HG02970 (cell line): ENCODE results near the gene SUMF1.
"Not testable (repeated sequence)": the region's sequence is repeated elsewhere in the genome, so short reads cannot be mapped to it uniquely, and the experiment has no call there.

ENCODE experiments used
- ATAC-seq: cut with Tn5 transposase; IDR thresholded peaks from one replicate; pipeline ENCODE4 v1.9.1; 2021; ENCODE audit warnings: mild to moderate bottlenecking, moderate library complexity, moderate number of reproducible peaks; ENCODE audit not compliant: unreplicated experiment, low FRiP score

Gene SUMF1

GRCh38 chr3:4350789-4351163 lies 116.3 kb downstream of the SUMF1 start:
- ATAC-seq: no peak

- no peak for ATAC-seq
Measured at GRCh38 chr3:4343258-4343657, 123.8 kb downstream of the SUMF1 start.

GRCh38 chr3:4341336-4341675 lies 125.8 kb downstream of the SUMF1 start:
- ATAC-seq: no peak

- no peak for ATAC-seq
Measured at GRCh38 chr3:4340411-4341335, 126.4 kb downstream of the SUMF1 start.

- ATAC-seq: no peak
Measured at GRCh38 chr3:4340077-4340410, 127.0 kb downstream of the SUMF1 start.

- no peak for ATAC-seq
Measured at GRCh38 chr3:4338751-4339150, 128.3 kb downstream of the SUMF1 start.

- ATAC-seq: no peak
Measured at GRCh38 chr3:4336850-4337546, 130.1 kb downstream of the SUMF1 start.

GRCh38 chr3:4335840-4336562 lies 131.1 kb downstream of the SUMF1 start:
- no peak for ATAC-seq

GRCh38 chr3:4334548-4334947 lies 132.5 kb downstream of the SUMF1 start:
- no peak for ATAC-seq

GRCh38 chr3:4332991-4333390 lies 134.1 kb downstream of the SUMF1 start:
- ATAC-seq: no peak

GRCh38 chr3:4332574-4332973 lies 134.5 kb downstream of the SUMF1 start:
- ATAC-seq: no peak

- no peak for ATAC-seq
Measured at GRCh38 chr3:4332111-4332510, 135.0 kb downstream of the SUMF1 start.

GRCh38 chr3:4329806-4330205 lies 137.3 kb downstream of the SUMF1 start:
- not testable (repeated sequence) for ATAC-seq

- ATAC-seq: no peak
Measured at GRCh38 chr3:4326868-4327267, 140.2 kb downstream of the SUMF1 start.

GRCh38 chr3:4323246-4324027 lies 143.6 kb downstream of the SUMF1 start:
- no peak for ATAC-seq

- no peak for ATAC-seq
Measured at GRCh38 chr3:4322635-4323034, 144.4 kb downstream of the SUMF1 start.

- ATAC-seq: no peak
Measured at GRCh38 chr3:4321732-4322131, 145.3 kb downstream of the SUMF1 start.

- no peak for ATAC-seq
Measured at GRCh38 chr3:4320096-4320911, 146.8 kb downstream of the SUMF1 start.

- no peak for ATAC-seq
Measured at GRCh38 chr3:4314688-4315087, 152.4 kb downstream of the SUMF1 start.
